UCSD-AML1 (cell line): ENCODE results near the gene MYO6.
"Not testable (repeated sequence)": the region's sequence is repeated elsewhere in the genome, so short reads cannot be mapped to it uniquely, and the experiment has no call there.

ENCODE experiments used
- DNase-seq: peaks from one replicate; lab custom pipeline; 2025; ENCODE audit not compliant: unreplicated experiment; lab: John Stamatoyannopoulos, UW

The MYO6 gene

DNA sequence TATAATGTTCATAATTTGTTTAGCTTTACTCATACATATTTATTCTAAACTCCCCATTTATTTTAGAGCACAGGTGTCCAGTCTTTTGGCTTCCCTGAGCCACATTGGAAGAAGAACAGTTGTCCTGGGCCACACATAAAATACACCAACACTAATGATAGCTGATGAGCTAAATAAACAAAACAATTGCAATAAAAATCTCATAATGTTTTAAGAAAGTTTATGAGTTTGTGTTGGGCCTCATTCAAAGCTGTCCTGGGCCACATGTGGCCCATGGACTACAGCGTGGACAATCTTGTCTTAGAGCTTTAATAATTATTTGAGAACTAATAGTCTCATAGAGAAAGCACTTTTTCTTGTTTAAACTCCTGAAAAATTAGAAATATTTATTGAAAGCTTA is 131.3 kb downstream of the MYO6 start:
- DNase-seq, result no peak

DNA sequence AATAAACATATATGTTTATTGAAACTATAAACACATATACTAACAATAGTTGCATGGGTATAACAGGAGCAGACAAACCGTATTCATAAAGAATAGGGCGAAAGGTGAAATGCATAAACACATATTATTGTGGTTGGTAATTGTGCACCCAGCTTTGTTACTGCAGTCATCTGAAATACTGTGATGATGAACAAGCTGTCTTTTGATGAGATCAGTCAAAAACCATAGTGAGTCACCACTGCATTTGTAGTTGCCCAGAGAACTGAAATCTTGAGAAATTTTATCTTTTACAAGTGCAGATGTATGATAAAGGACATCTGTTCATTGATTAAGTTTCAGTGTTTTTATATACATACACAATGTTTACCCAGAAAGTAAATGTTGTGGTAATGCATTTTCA is 133.7 kb downstream of the MYO6 start:
- no peak for DNase-seq

DNA sequence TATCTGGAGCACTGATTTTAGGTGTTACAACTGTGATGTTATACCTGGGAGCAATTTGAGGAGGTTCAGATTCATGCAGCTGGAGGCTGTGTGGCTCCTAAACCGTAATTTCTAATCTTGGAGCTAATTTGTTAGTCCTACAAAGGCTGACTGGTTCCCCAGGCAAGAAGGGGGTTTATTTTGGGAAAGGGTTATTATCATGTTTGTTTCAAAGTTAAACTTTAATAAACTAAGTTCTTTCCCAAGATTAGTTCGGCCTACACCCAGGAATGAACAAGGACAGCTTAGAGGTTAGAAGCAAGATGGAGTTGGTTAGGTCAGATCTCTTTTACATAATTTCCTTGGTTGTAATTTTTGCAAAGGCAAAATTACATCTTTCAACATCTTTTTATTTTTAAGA is 135.8 kb downstream of the MYO6 start:
- DNase-seq, result no peak

DNA sequence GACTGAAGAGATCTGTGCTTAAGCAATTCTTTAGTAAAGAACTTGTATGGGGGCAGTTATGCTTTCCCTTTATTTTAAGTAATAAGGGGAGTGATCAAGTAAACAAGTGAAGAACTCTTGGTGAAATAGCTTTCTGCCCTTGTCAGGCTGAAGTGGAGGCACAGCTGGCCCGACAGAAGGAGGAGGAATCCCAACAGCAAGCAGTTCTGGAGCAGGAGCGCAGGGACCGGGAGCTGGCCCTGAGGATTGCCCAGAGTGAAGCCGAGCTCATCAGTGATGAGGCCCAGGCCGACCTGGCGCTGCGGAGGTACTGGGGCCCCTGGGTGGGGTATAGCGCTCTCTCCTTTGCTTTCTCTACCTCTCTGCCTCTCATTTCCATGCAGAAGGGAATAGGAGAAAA is 143.3 kb downstream of the MYO6 start:
- DNase-seq, result no peak

DNA sequence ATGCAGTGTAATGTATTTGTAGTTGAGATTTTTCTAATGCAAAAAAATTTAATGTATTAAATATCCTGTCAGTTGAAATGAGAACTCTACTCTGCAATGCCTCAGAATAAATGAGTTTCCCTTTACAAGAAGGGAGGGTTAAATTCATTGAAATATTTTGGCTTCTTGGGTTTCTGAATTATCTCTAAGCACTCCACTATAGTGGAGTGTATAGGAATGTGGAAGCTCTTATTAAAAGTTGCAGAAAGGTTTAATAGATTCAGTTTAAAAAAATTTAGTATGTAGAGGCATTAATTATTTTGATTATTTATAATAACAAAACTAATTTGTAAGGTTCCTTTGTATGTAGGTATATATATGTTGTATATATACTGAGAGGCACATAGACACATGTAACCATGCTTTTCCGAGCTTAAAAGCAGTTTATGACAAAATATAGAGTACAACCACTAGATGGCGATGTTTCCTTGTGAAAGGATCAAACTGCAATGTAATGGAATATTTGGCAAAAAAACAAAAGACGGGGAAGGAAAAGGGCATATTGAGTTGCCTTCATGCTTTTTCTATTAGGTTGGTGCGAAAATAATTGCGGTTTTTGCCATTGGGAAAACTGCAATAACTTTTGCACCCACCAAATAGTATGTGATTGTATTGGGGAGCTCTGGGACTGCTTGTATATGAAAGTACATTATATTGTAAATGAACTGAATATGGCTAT is 144.2 kb downstream of the MYO6 start:
- no peak for DNase-seq

DNA sequence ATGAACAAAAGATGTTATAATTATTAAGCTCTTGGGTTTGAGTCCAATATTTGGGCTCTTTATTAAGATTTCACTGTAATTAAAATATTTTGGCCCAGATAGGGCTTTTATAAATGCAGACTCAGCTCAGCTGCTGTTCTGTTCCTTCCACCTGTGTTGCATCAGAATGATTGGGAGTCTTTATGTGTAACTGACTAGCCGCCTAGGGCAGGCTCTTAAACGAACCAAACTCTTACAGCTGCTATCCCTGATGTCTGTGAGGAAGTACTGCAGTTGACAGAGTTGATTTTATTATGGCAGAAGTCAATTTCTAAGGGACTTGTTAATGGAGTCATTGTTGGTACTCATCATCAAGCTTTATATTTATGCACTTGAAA is 144.7 kb downstream of the MYO6 start:
- DNase-seq, result no peak

DNA sequence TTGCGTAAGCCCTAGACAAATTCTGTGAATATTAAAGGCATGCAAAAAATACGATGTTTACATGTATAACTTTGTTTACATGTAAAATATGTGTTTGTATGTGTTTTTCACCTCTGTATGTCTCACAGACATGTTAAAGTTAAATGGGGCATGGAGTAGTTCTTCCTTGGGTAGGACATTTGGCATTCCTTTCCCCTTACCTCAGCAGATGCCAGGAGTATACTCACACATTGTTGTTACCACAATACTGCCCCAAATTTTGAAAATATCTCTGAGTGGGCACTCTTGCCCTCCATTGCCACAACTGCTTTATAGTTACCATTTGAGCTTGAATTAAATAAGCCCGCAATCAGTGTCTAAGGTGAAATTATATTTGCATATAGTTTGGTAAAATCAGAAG is 147.5 kb downstream of the MYO6 start:
- no peak for DNase-seq

DNA sequence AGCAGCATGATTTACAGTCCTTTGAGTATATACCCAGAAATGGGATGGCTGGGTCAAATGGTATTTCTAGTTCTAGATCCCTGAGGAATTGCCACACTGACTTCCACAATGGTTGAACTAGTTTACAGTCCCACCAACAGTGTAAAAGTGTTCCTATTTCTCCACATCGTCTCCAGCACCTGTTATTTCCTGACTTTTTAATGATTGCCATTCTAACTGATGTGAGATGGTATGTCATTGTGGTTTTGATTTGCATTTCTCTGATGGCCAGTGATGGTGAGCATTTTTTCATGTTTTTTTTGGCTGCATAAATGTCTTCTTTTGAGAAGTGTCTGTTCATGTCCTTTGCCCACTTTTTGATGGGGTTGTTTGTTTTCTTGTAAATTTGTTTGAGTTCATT is 151.2 kb downstream of the MYO6 start:
- DNase-seq, result not testable (repeated sequence)

DNA sequence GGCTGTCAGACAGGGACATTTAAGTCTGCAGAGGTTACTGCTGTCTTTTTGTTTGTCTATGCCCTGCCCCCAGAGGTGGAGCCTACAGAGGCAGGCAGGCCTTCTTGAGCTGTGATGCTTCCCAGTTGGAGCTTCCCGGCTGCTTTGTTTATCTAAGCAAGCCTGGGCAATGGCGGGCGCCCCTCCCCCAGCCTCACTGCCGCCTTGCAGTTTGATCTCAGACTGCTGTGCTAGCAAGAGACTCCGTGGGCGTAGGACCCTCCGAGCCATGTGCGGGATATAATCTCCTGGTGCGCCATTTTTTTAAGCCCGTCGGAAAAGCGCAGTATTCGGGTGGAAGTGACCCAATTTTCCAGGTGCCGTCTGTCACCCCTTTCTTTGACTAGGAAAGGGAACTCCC is 156.1 kb downstream of the MYO6 start:
- not testable (repeated sequence) for DNase-seq

DNA sequence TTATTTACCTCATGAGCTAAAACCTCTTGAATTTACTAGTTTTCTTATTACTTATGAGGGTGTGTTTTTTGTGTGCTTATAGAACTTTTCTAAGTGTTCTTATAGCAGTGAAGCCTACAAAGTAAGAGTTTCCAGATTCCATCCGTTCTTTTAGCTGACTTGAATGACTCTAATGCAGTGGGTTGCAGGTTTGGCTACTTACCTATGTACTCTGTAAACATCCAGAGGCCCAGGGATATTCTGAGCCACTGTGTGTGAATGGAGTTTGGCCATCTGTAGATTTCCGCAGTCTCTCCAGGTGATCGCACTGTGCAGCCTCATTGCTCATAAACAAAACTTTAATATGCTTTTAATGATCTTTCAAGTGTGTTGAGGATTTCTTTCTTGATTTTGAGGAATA is 157.8 kb downstream of the MYO6 start:
- no peak for DNase-seq

DNA sequence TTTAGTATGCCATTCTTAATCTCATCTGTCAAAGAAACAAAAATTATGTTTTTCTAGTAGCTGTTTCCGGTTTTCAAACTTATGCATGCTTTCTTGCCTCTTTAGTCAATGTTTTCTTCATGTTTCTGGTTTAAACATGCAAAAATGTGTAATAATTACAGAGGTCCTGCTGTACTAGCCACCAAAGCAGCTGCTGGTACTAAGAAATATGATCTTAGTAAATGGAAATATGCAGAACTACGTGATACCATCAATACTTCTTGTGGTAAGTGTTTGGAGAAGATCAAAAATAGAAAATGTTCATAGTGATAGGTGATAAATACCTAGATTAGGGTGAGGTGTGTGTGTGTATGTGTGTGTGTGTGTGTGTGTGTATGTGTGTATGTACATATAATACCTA is 158.4 kb downstream of the MYO6 start:
- no peak for DNase-seq

DNA sequence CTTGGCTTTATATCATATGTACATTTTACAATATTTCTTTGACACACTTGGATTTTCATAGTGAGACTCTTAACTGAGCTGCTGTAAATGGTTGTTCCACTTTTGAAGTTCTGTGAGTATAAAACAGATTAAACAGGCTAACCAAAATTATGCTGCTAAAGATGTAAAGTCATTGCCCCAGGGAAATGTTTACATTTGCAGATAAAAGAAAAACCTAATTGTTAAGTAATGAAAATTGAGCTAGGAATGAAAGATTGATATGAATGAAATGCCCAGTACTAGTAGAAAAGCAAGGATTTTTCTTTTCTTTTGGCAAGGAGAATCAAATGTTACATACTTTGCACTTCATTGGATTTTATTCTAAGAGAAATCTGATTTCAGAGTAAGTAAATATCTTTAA is 164.0 kb downstream of the MYO6 start:
- DNase-seq, result no peak

DNA sequence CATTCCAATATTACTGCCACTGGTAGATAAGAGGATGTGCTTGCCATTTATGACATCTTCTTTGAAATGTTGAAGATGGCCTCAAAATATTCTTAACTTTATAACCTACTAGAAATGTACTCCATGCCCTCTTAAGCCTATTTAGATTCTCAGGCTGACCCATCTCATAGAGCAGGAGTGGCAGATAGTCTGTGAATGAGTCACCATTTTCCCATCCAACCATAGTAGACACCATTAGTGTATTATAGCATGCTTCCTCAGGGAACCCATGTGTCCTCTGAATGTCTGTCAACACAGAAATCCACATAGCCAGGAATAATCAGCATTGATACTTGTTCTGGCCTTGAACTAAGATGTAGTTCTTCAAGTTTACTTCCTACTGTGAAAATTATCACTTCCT is 173.2 kb downstream of the MYO6 start:
- no peak for DNase-seq

DNA sequence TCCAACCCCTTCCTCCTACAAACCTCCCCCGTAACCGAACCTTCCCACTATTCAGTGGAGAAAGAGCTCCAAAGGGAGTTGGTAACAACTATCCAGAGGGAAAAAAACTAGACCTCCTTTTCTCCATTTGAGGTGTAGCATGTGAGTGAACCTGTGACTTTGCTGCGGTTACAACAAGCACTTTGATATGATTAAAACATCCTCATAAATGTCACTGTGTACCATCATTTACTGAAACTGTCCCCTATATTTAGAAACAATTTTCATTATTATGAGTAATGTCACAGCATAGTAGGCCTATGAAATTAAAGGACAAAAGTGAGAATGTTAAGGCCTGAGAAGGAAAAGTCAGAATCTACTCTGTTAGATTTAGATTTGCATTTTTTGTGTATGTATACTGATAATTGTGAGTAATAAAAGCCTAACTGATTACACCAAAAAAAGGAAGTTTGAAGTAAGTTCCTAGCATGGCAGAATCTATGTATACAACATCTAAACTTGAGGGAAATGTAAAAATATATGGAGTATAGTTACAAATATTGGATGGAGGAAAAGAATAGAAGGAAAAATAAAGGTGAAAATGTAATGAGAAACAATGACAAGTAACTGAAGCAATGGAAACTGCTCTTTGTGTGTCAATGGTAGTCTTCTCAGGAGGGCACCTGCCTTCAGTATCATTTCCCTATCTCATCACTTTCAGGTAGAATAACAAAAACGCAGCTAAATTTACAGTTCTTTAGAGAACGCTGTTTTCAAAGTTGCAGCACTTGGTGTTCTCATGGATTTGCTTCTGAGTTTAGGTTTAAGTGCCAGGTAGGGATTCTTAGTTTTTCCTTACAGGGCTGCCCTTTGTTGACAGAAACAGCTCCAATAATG is 177.5 kb downstream of the MYO6 start:
- DNase-seq, result no peak

DNA sequence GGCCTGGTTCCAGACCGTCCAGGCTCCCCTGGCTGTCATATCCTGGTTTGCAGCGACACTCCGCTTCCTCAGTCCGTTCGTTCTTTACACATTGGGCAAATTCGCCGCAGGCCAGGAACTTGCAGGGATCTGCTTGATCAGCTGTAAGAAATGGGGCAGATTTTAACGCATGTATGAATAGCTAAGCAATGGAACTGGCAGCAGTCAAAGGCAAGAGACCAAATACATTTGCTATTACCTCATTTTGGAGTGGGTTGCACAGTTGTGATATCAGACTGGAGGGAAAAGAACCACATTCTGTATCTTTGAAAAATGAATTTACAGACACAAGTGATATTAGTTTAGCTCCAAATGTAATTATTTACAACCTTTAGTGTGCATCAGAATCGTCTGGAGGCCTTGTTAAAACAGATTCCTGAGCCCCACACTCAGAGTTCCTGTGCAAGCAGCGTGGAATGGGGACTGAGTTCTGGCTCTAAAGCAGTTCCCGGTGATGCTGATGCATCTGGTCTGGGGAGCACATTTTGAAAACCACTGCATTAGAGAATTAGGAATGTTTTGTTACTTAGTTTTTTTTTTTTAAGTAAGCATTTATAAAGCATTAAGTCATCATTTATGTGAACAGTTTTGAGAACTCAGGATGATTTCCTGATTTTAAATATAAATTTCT is 182.1 kb downstream of the MYO6 start:
- DNase-seq, result no peak

DNA sequence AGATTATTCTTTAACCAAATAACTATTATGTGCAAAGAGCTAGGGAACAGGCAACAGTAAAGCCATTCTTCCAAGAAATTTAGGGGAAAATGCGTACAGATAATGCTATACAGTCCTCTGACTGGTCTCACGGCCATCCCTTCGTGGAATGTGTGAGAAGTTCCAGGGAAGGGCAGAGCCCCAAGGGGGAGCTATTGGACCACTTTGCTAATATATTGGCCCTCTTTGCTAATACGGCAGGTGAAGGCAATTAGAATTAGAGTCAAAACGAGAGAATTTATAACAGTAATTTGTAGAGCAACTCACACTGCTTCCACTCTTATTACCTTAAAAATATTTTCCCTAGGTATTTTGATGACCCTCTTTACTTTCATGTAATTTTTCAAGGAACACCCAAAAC is 183.0 kb downstream of the MYO6 start:
- DNase-seq, result peak; percentile 15

DNA sequence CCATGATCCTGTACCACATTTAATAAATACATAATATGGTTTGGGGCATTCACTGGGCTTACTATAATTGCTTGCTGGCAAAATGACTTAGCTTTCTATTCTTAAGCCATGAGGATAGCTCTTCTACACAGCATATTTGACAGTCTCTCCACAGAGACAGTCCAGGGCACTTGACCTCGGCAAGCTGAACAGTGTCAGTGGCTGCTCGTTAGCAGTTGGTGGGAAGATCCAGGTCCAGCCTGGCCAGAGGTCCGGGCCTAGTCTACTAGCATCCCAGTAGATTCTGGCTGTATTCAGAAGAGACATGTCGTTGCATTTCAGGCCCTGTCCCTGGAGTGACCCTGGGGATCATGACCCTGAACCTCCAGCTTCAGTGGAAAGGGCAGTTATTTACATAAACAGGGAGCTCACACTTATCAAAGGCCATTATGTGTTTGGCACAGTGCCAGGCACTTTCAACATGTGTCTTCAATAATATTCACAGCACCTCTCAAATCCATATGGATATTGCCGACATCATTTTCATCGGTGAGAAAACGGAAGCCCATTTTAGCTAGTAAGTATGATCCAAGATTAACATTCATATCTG is 184.4 kb downstream of the MYO6 start:
- no peak for DNase-seq

DNA sequence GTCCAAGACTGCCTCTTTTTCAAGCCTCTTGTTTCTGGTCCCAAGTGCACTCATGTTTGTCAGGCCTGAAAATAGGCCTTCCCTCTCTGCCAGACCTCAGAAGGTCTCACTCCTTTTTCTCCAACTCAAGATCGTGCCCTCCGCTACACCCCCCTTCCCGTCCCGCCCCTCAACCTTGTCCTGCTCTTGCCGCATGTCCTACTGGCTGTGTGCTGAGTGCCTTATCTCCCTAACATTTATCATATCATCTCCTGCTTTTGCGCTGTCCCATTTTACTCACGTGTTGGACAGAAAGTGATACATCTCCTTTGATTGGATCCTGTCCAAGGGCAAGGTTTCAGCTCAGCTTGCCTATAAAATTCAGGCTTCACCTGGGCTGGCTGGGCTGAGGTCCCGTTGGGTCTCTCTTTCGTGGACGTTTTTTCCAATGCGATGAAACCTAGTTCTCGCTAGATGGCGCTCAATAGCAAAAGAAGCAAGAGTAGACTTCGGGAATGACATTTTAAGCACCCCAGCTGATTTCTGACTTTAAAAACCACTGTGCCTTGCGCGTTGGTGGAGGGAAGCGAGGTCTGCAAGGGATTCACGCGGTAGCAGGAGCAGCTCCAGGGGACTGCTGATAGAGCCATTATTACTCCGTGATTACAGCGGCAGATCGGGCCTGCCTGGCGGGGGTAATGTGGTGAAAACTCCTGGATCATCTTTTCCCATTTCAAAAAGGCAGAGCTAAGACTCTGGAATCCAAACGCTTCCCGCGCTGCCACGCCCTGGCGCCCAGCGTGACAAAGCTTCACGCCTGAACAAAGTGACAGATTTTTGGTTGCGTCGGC is 185.8 kb downstream of the MYO6 start:
- DNase-seq, result peak; percentile 23

DNA sequence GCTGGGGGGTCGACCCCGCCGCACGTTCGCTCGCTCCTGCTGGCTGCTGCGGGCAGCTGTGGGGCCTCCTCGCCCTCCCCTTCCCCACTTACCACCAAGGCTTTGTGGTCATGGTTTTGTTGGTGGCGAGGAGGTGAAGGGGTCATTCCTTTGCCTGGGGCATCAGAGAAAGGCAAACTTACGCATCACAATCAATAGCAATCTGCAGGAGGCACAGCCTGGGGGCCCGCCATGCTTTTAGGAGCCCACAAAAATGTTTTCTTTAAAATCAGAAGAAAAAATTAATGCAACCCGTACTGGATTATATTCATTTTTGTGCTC is 186.4 kb downstream of the MYO6 start:
- no peak for DNase-seq

DNA sequence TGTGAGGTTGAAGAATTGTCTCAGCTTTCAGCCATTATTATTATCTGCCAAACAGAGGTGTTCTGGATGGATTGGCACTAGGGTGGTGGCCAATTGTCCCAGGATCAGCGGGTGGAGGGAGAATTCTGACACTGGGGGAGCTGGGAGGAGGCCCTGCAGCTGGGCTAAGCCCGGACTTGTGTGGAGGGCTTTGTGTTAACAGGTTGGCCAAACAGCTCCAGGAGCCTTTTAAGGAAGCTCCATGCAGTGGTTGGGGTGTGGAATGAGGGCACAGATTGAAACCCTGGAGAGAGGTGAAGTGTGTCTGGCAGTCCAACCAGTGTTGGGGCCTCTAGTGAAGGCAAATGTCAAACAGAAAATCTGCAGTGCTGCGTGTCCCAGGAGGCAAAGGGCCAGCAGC is 187.6 kb downstream of the MYO6 start:
- DNase-seq, result no peak

DNA sequence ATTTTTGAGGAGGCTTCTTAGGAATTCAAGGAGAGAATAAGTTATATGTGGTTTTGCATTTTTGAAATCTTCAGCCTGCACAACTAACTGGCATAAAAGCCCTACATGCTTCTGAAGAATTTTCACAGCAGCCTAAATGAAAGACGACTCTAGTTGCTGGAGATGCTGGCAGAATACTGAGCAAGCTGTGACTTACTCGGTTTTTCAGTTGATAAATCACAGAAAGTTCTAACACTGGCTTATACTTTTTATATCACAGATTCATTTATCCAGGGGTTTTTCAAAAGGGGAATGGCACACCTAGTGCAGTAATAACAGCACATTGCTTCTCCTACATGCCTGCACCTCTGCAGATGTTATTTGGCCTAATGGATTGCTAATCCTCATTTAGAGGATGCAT is 188.8 kb downstream of the MYO6 start:
- no peak for DNase-seq
